ENCODE results near the gene HAND1. TPM values are rescaled to one million over a fixed set of nuclear protein-coding genes. Genes with fewer than 3 reads are reported as not detected.

The HAND1 gene
- total RNA-seq, 1 donor from 2014 or later: 0.47 TPM

- H3K4me1 Mint-ChIP-seq (ENCODE audit: low read depth, unreplicated experiment): peaks cover 4% of the 10 kb centered on the region
- no peak for DNase-seq
- H3K36me3 Mint-ChIP-seq (ENCODE audit: unreplicated experiment): no peaks in the 10 kb centered on the region
- no peak for TF ChIP-seq CTCF (IDR thresholded peaks at IDR 0.05; ENCODE audit: partially characterized antibody, unreplicated experiment)
- no peak overlapping the region for H3K4me3 Mint-ChIP-seq (ENCODE audit: unreplicated experiment)
- H3K27me3 Mint-ChIP-seq (ENCODE audit: unreplicated experiment): peaks cover 6% of the 10 kb centered on the region
- H3K27ac Mint-ChIP-seq (ENCODE audit: unreplicated experiment): no peak overlapping the region
- peaks cover 4% of the 10 kb centered on the region for H3K9me3 Mint-ChIP-seq (ENCODE audit: unreplicated experiment)
Measured at GRCh38 chr5:154514331-154514730, 36.3 kb upstream of the HAND1 start.

GRCh38 chr5:154513669-154514084, 35.6 kb upstream of the HAND1 start:
- H3K9me3 Mint-ChIP-seq (ENCODE audit: unreplicated experiment): peaks cover 4% of the 10 kb centered on the region
- DNase-seq: no peak
- no peak overlapping the region for H3K27ac Mint-ChIP-seq (ENCODE audit: unreplicated experiment)
- H3K27me3 Mint-ChIP-seq (ENCODE audit: unreplicated experiment): peaks cover 6% of the 10 kb centered on the region
- peaks cover 4% of the 10 kb centered on the region for H3K4me1 Mint-ChIP-seq (ENCODE audit: low read depth, unreplicated experiment)
- no peak for TF ChIP-seq CTCF (IDR thresholded peaks at IDR 0.05; ENCODE audit: partially characterized antibody, unreplicated experiment)
- H3K36me3 Mint-ChIP-seq (ENCODE audit: unreplicated experiment): no peaks in the 10 kb centered on the region
- no peak overlapping the region for H3K4me3 Mint-ChIP-seq (ENCODE audit: unreplicated experiment)

- peaks cover 4% of the 10 kb centered on the region for H3K4me1 Mint-ChIP-seq (ENCODE audit: low read depth, unreplicated experiment)
- no peak for TF ChIP-seq CTCF (IDR thresholded peaks at IDR 0.05; ENCODE audit: partially characterized antibody, unreplicated experiment)
- peaks cover 4% of the 10 kb centered on the region for H3K9me3 Mint-ChIP-seq (ENCODE audit: unreplicated experiment)
- H3K36me3 Mint-ChIP-seq (ENCODE audit: unreplicated experiment): no peaks in the 10 kb centered on the region
- DNase-seq: no peak
- H3K4me3 Mint-ChIP-seq (ENCODE audit: unreplicated experiment): no peak overlapping the region
- H3K27me3 Mint-ChIP-seq (ENCODE audit: unreplicated experiment): peaks cover 8% of the 10 kb centered on the region
- H3K27ac Mint-ChIP-seq (ENCODE audit: unreplicated experiment): no peak overlapping the region
Measured at GRCh38 chr5:154511984-154512383, 34.0 kb upstream of the HAND1 start.

GRCh38 chr5:154509784-154510555, 31.9 kb upstream of the HAND1 start:
- Mint-ChIP-seq H3K36me3 (ENCODE audit: unreplicated experiment) (no peaks in the 10 kb centered on the region), H3K4me3 (ENCODE audit: unreplicated experiment) (no peak overlapping the region), H3K27ac (ENCODE audit: unreplicated experiment) (no peak overlapping the region), H3K9me3 (ENCODE audit: unreplicated experiment) (peaks cover 2% of the 10 kb centered on the region), H3K27me3 (ENCODE audit: unreplicated experiment) (peaks cover 8% of the 10 kb centered on the region), H3K4me1 (ENCODE audit: low read depth, unreplicated experiment) (peaks cover 6% of the 10 kb centered on the region)
- TF ChIP-seq CTCF (IDR thresholded peaks at IDR 0.05; ENCODE audit: partially characterized antibody, unreplicated experiment): no peak
- DNase-seq: no peak

DNA sequence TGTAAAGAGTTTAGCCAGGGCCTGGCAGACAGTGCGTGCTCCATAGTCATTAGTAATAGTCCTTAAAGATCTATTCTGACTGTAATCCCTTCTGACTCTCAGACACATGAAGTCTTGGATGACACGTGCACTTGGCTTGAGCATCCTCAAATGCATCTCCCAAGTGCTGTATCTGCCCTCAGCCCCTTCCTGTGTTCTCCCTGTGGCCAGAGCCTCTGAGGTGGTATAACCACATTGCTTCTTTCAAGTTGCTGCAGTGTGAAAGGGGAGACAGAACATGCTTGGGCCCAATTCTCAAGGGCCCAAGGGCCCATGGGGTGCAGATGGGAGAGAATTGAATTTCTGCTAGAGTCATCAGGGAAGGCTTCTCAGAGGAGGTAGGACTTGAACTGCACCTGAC, 30.1 kb upstream of the HAND1 start:
- H3K4me3 Mint-ChIP-seq (ENCODE audit: unreplicated experiment): no peak overlapping the region
- peaks cover 6% of the 10 kb centered on the region for H3K27me3 Mint-ChIP-seq (ENCODE audit: unreplicated experiment)
- no peak for TF ChIP-seq CTCF (IDR thresholded peaks at IDR 0.05; ENCODE audit: partially characterized antibody, unreplicated experiment)
- no peak overlapping the region for H3K27ac Mint-ChIP-seq (ENCODE audit: unreplicated experiment)
- no peaks in the 10 kb centered on the region for H3K9me3 Mint-ChIP-seq (ENCODE audit: unreplicated experiment)
- no peaks in the 10 kb centered on the region for H3K36me3 Mint-ChIP-seq (ENCODE audit: unreplicated experiment)
- H3K4me1 Mint-ChIP-seq (ENCODE audit: low read depth, unreplicated experiment): peaks cover 6% of the 10 kb centered on the region
- DNase-seq: no peak
